Measurements from ENCODE around the gene C4BPA.

The C4BPA gene

DNA sequence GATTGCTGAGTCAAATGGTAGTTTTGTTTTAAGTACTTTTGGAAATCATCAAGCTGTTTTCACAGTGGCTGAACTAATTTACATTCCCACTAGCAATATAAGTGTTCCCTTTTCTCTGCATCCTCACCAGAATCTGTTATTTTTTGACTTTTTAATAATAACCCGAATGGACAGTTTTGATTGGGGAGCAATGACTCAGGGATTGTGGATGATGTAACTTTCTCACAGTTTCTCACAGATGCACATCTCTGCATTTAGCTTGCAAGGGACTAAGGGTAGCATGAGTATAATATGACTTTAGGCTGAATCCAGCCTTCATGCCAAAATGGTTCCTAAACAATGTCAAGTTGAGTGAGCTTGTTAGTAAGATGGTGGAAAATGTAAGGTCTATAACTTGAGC, 90.2 kb downstream of the C4BPA start:
- DNase-seq, result no peak
